SJSA1 (cell line): Measurements from ENCODE around the gene VWA1. TPM values are rescaled to one million over a fixed set of nuclear protein-coding genes. Genes with fewer than 3 reads are reported as not detected.

ENCODE experiments used
- DNase-seq, 2 experiments: peaks; one replicate each; pipeline ENCODE4 v3.0.0-alpha.2; 2015 to 2020; ENCODE audit warnings: low spot score in 2 of 2, low read depth in 1 of 2
- H3K27ac ChIP-seq: fragments of 250-450 bp; sonication (Bioruptor Pico); 2 replicates; pipeline ENCODE4 v1.5.1; 2020; ENCODE audit warnings: mild to moderate bottlenecking, moderate library complexity
- H3K27me3 ChIP-seq: fragments of 250-450 bp; sonication (Bioruptor Pico); replicated peaks from 2 replicates; pipeline ENCODE4 v1.5.1; 2020; ENCODE audit warnings: mild to moderate bottlenecking, moderate library complexity
- H3K36me3 ChIP-seq: fragments of 250-450 bp; sonication (Bioruptor Pico); 2 replicates; pipeline ENCODE4 v1.5.1; 2020; ENCODE audit warnings: mild to moderate bottlenecking
- H3K4me1 ChIP-seq: fragments of 250-450 bp; sonication (Bioruptor Pico); replicated peaks from 2 replicates; pipeline ENCODE4 v1.6.1; 2021; ENCODE audit warnings: mild to moderate bottlenecking
- H3K4me3 ChIP-seq: fragments of 250-450 bp; sonication (Bioruptor Pico); 2 replicates; pipeline ENCODE4 v1.5.1; 2020; ENCODE audit warnings: mild to moderate bottlenecking
- H3K9me3 ChIP-seq: fragments of 250-450 bp; sonication (Bioruptor Pico); replicated peaks from 2 replicates; pipeline ENCODE4 v1.5.1; 2020; ENCODE audit warnings: mild to moderate bottlenecking
- total RNA-seq: library from RNA; depleted of rRNA; stranded (reverse); fragments of >200 nt; shearing (Covaris generic); gene quantifications from 2 replicates; pipeline ENCODE4 v1.2.3, GENCODE V29; 2014; rRNA removed

Gene VWA1, protein sequence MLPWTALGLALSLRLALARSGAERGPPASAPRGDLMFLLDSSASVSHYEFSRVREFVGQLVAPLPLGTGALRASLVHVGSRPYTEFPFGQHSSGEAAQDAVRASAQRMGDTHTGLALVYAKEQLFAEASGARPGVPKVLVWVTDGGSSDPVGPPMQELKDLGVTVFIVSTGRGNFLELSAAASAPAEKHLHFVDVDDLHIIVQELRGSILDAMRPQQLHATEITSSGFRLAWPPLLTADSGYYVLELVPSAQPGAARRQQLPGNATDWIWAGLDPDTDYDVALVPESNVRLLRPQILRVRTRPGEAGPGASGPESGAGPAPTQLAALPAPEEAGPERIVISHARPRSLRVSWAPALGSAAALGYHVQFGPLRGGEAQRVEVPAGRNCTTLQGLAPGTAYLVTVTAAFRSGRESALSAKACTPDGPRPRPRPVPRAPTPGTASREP
- total RNA-seq, result 0.31 and 1.0 TPM in 2 replicates

DNA sequence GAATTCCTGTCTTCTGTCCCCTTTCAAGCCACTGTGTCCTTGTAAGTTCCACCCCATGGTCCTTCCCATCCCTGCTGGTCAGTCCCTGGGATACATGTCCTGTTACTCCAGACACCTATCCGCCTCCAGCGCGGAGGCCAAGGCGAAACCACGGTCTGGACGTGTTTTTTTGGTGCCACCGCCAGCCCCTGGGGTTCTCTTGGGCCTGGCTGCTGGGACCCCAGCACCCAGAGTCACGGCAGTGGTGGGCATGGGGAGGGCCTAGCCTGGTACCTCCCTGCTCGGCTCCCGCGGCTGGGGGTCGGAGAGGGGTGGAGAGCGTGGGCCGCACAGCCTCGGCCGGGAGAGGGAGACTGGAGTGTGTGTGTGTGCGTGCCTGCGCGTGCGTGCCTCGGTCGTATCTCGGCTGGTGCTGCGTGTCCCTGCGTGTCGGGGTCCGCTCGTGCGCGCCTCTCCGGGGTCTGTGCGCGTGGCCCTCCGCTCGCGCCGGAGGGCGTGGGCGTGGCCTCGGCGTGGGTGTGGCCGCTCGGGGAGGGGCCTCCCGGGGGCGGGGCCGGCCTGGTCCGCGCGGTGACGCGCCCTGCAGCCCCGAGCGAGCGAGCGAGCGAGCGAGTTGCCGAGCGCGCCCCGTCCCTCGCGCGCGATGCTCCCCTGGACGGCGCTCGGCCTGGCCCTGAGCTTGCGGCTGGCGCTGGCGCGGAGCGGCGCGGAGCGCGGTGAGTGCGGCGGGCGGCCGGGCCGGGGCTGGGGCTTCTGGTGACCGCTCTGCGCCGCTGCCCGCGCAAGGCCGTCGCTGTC, at the start of gene VWA1:
Gene VWA1, plus strand, starts transcription at position 585 of the 798 bp plus-strand sequence. Its CDS starts 59 bp downstream, at position 644.
- Histone ChIP-seq H3K27ac (no peak within 1 kb of the TSS), H3K36me3 (no peaks in the 10 kb centered on the region), H3K4me1 (peaks cover 4% of the 10 kb centered on the region), H3K4me3 (no peak within 1 kb of the TSS), H3K27me3 (peaks cover 3% of the 10 kb centered on the region), H3K9me3 (no peaks in the 10 kb centered on the region)
- peak in 1 of 2 experiments; percentile 47 for DNase-seq

DNA sequence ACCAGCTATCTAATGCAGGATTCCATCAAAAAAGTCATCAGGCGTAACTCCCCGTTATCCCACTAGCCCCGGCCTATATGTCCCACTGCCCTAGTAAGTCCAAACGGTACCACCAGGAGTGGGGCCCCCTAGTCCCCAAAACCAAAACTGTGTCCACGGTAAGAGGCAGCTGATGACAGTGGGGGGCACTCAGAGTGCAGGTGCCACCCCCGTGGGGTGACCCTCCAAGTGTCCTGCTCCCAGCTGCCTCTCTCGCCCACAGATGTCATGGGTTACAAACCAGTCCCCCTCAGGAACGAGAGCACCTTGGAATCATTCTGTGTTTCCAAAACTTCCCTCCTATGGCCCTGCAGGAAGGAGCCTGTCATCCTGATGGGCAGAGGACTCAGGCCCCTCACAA, 49.6 kb upstream of the VWA1 start:
- Histone ChIP-seq H3K36me3 (peaks cover 71% of the 10 kb centered on the region), H3K27me3 (no peaks in the 10 kb centered on the region), H3K27ac (no peak overlapping the region), H3K4me3 (no peak overlapping the region), H3K4me1 (no peaks in the 10 kb centered on the region), H3K9me3 (no peaks in the 10 kb centered on the region)
- no peak for DNase-seq

DNA sequence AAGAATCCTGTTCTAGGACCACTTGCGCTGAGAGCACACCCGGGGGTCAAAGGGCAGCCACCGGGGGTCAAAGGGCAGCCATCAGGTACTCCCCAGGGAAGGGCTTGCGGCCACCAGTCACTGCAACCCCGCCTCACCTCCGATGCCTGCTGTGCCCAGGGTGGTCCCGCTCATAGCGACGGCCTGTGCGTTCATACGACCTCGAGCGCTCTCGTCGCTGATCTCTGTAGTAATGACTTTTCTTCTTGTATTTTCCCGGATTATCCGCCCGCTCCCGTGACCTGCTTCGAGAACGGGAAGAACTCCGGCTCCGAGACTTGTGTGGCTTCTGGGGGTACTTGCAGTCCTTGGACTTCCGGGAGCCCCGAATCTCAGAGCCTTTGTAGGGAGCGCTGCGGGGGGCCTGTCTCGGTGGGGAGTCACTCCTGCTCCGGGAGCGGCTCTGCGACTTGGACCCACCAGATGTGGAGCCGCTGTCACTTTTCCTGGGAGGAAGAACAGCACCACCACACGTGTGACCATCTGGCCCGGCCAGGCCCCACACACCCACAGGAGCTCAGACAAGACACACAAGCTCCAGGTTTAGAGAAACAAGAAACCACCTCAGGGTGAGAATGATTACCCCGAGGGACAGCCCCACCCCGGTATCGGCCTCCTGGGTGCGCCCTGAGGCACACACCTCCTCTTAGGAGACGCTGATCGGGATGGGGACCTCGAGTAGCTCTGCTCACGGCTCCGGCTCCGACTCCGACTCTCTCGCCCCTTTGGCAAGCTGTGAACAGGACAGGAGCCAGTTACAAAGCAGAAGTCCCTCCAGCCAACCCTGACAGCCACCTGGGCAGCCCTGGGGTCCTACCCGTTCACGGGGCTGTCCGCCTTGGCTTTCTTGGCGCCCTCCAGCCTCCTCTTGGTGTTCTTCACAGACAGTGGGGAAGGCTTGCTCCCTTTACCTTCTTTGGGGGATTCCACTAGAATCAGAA, 48.1 kb upstream of the VWA1 start:
- no peak overlapping the region for H3K27ac ChIP-seq
- H3K4me3 ChIP-seq, result no peak overlapping the region
- no peaks in the 10 kb centered on the region for H3K27me3 ChIP-seq
- H3K9me3 ChIP-seq, result no peaks in the 10 kb centered on the region
- DNase-seq, result no peak
- no peaks in the 10 kb centered on the region for H3K4me1 ChIP-seq
- H3K36me3 ChIP-seq, result peaks cover 77% of the 10 kb centered on the region

DNA sequence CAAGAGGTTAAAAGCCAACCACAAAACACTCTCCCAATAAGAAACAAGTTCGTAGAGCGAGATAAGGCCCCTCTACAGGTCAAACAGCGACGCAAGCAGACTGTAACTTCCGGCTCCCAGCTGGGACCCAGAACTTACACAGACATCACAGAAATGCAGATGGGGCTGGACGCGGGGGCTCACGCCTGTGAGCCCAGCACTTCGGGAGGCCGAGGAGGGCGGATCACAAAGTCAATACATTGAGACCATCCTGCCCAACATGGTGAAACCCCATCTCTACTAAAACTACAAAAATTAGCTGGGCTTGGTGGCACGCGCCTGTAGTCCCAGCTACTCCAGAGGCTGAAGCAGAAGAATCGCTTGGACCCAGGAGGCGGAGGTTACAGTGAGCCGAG, 47.4 kb upstream of the VWA1 start:
- peaks cover 84% of the 10 kb centered on the region for H3K36me3 ChIP-seq
- H3K9me3 ChIP-seq, result no peaks in the 10 kb centered on the region
- no peaks in the 10 kb centered on the region for H3K4me1 ChIP-seq
- no peak overlapping the region for H3K4me3 ChIP-seq
- H3K27ac ChIP-seq, result no peak overlapping the region
- no peak for DNase-seq
- no peaks in the 10 kb centered on the region for H3K27me3 ChIP-seq

DNA sequence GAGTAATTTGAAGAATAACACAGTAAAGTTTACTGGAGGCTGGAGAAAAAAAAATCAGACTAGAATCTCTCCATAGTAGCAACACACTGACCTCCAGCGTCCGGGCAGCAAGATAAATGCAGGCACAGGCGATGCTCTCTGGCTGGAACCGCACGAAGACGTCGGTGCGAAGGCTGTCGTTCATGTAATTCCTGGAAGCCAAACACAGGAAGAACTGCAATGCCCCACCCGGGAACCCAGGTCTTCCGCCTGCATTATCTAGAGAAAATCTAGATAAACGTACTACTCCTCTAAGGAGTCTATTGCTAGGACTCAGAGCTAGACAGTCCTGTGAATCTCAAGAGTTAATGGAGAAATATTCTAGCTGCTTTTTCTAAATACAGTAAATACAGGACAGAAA, 44.8 kb upstream of the VWA1 start:
- H3K4me1 ChIP-seq, result no peaks in the 10 kb centered on the region
- no peak overlapping the region for H3K4me3 ChIP-seq
- H3K27me3 ChIP-seq, result no peaks in the 10 kb centered on the region
- no peaks in the 10 kb centered on the region for H3K9me3 ChIP-seq
- H3K27ac ChIP-seq, result no peak overlapping the region
- no peak for DNase-seq
- peaks cover 100% of the 10 kb centered on the region for H3K36me3 ChIP-seq

DNA sequence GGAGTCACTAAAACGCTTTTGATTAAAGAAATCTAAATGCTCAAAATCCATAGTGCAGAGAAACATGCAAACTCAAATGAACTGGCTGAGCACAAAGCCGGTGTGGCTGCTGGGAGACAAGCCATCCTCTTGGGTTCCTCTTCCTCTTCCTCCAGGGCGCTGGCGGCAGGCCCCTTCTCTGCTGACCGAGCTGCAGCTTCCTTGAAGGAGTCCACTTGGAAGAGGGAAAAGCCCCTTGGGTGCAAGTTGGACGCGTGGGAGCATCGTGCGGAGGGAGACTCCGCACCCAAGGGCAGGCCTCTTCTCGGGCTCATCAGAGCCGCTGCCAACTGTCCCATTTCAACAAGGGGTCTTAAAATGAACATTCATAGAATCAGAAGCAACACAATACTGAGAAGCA, 44.3 kb upstream of the VWA1 start:
- Histone ChIP-seq H3K9me3 (no peaks in the 10 kb centered on the region), H3K36me3 (peaks cover 99% of the 10 kb centered on the region), H3K27ac (no peak overlapping the region), H3K4me3 (no peak overlapping the region), H3K27me3 (no peaks in the 10 kb centered on the region), H3K4me1 (no peaks in the 10 kb centered on the region)
- no peak for DNase-seq

DNA sequence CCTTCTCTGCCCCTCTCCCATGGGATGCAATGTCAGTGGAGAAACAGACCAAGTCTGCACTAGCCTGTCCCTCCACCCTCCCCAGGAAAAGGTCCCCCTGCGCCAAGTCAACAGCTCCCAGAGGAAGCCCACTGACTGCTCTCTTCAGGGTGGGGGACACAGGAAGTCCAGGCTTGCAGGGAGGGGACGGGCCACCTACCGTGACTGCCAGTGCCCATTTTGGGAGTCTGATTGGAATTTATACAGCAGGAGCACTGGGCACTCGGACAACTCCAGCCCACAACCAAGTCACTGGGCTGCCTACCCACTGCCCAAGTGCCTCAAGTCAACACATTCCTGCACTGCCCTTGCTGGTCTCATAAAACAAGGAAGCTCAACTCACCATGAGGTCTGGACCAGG, 42.5 kb upstream of the VWA1 start:
- peaks cover 96% of the 10 kb centered on the region for H3K36me3 ChIP-seq
- no peak overlapping the region for H3K4me3 ChIP-seq
- H3K27ac ChIP-seq, result no peak overlapping the region
- no peaks in the 10 kb centered on the region for H3K9me3 ChIP-seq
- peaks cover 5% of the 10 kb centered on the region for H3K4me1 ChIP-seq
- no peaks in the 10 kb centered on the region for H3K27me3 ChIP-seq
- DNase-seq, result no peak

DNA sequence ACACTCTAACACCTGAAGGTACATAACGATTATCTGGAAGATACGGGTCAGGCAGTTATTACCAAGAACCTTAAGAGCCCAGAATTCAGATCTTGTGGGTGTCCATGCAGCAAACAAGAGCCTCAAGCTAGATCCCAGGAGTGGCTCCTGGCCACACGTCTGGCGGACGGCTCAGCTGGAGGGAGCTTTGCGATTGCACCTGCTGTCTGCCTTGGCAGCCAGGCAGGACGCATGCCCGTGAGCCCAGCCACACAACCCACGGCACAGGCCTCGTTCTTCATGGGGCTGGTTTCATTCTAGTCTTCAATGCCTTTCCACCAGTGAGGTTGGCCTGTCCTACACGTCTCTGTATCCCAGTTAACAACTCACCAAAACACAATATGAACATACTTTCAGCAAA, 42.1 kb upstream of the VWA1 start:
- DNase-seq, result no peak

DNA sequence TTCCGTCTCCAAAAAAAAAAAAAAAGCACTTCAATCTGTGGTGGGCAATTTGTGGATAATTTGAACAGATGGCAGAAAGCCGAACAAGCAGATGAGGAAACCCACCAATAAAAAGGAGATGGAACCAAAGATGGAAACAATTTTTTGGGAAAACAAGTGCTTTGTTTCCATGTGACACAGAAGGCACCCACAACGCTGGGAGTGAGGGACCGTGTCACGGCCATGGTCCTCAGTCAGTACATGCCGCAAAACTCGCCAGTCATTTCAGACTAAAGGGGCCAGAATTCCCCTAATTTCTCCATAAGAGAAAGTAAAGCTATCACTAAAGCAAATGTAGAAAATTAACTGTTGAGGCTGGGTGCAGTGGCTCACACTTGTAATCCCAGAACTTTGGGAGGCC, 41.4 kb upstream of the VWA1 start:
- H3K9me3 ChIP-seq, result no peaks in the 10 kb centered on the region
- no peaks in the 10 kb centered on the region for H3K27me3 ChIP-seq
- no peak for DNase-seq
- peaks cover 10% of the 10 kb centered on the region for H3K4me1 ChIP-seq
- H3K36me3 ChIP-seq, result peaks cover 94% of the 10 kb centered on the region
- no peak overlapping the region for H3K27ac ChIP-seq
- H3K4me3 ChIP-seq, result no peak overlapping the region

More for the DNA sequence above, 42.1 kb upstream of the VWA1 start:
- peaks cover 96% of the 10 kb centered on the region for H3K36me3 ChIP-seq
- no peak overlapping the region for H3K27ac ChIP-seq
- H3K27me3 ChIP-seq, result no peaks in the 10 kb centered on the region
- H3K4me3 ChIP-seq, result no peak overlapping the region
- peaks cover 9% of the 10 kb centered on the region for H3K4me1 ChIP-seq
- no peaks in the 10 kb centered on the region for H3K9me3 ChIP-seq

DNA sequence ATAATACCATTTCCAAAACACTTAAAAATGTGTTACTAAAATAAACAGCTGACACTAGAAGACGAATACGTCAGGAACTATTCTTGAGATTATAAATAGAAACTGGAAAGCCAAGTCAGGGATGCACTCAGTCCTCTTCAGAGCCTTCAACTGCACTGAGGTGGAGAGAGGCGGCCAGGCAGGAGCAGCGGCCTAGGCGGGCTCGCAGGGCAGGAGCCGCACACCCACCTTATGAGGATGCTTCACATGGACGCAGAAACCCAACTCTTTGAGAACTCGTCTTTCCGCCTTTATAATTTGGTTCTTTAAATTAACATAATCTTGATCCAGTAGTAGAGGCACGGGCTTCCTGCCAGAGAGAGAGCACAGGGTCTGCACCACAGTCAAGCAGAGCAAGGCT, 40.3 kb upstream of the VWA1 start:
- no peaks in the 10 kb centered on the region for H3K9me3 ChIP-seq
- no peak for DNase-seq
- H3K27me3 ChIP-seq, result no peaks in the 10 kb centered on the region
- peaks cover 12% of the 10 kb centered on the region for H3K4me1 ChIP-seq
- H3K27ac ChIP-seq, result no peak overlapping the region
- peaks cover 91% of the 10 kb centered on the region for H3K36me3 ChIP-seq
- H3K4me3 ChIP-seq, result no peak overlapping the region

DNA sequence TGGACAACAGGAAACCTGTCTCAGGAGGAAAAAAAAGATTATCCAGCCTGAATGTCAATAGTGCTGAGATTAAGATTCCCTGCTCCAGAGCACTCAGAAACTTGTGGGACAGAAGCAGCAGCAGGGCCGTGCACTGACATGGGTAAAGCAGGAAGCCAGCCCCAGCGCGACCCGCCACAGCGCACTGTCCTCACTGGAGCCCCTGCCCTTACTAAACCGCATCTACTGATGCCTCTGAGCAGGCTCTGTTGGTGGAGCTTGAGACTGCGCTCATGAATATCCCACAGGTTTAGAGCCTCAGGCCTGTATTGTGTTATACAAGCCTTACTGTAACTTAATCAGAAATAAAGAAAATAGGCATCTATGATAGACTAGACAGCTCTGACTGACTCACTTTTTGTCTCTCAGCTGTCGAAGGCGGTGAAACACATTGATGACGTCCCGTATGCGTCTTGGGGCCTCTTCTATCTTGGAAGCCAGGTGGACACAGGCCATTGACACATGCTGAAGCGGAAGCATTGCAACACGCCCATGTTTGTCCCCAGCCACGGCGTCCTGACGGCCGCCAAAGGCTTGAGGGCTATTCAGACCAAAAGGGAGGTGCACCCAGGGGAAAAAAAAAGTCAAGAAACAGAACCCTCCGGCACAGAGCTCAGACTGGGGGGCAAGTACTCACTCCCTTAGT, 37.5 kb upstream of the VWA1 start:
- H3K27ac ChIP-seq, result no peak overlapping the region
- H3K4me1 ChIP-seq, result peaks cover 31% of the 10 kb centered on the region
- no peaks in the 10 kb centered on the region for H3K9me3 ChIP-seq
- peaks cover 91% of the 10 kb centered on the region for H3K36me3 ChIP-seq
- H3K4me3 ChIP-seq, result peak overlapping the region; percentile 92
- H3K27me3 ChIP-seq, result no peaks in the 10 kb centered on the region
- no peak for DNase-seq

DNA sequence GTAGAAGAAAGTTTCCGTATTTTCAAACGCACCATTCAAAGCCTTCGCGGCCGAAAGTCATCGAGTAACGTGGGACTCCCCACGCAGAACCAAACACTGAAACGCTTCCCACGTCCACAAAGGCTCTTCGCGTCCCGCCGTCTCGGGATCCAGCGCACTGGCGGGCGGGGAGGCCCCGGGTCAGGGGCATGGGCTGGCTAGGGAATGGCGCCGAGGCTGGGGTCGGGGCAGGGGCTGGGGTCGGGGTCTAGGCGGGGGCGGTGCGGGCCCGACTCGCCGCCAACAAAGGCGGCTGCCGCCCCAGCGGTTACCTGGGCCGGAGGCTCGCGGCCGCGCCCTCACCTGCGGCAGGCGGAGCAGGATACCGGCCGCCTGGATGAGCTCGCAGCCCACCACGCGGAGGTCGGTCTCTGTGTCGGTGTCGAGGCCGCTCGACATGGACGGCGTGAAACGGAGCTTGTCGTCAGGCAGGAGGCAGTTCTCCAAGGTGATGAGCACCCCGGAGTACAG, 36.8 kb upstream of the VWA1 start:
- Histone ChIP-seq H3K36me3 (peaks cover 91% of the 10 kb centered on the region), H3K4me3 (peak overlapping the region; percentile 92), H3K4me1 (peaks cover 31% of the 10 kb centered on the region), H3K27me3 (no peaks in the 10 kb centered on the region), H3K9me3 (no peaks in the 10 kb centered on the region), H3K27ac (peak overlapping the region; percentile 44)
- DNase-seq, result no peak
